ENCODE measurements around the gene FZR1. TPM values are rescaled to one million over a fixed set of nuclear protein-coding genes. Genes with fewer than 3 reads are reported as not detected.
A peak's percentile ranks its signal among the peaks of the same experiment; 100 is the strongest.

Gene FZR1
- polyA plus RNA-seq, 1 experiment: 21.2 TPM

GRCh38 chr19:3544742-3545668 is 38.9 kb downstream of the FZR1 start:
- H3K9me3 ChIP-seq (ENCODE audit: control insufficient read depth, insufficient read depth, low read length): no peaks in the 10 kb centered on the region; the same call in 1 of the 2 replicates
- H3K4me3 ChIP-seq (ENCODE audit: low read depth, low read length): no peak overlapping the region
- TF ChIP-seq CTCF (IDR thresholded peaks at IDR 0.05; ENCODE audit: low read depth, low read length): peak; percentile 91
- H3K27me3 ChIP-seq (ENCODE audit: control insufficient read depth, insufficient read depth, low read length): no peaks in the 10 kb centered on the region
- DNase-seq (ENCODE audit: low read depth, low spot score): no peak
- no peak overlapping the region for H3K27ac ChIP-seq (ENCODE audit: low read depth, low read length)
- ChIA-PET CTCF (interaction anchor here (0.5 to 1.6 kb wide), 4 partner anchors 9 to 164 kb away, joined by 4 to 8 read pairs (median 4); no protein-coding TSS in a partner anchor), POLR2A (interaction anchor here (0.5 to 1.1 kb wide), 5 partner anchors 29 to 443 kb away, joined by 3 to 6 read pairs (median 4); no protein-coding TSS in a partner anchor)

- CTCF ChIA-PET: interaction anchor here (1.0 to 1.6 kb wide), 5 partner anchors 9 to 62 kb away, joined by 3 to 4 read pairs (median 4); no protein-coding TSS in a partner anchor
- no peaks in the 10 kb centered on the region; the same call in 1 of the 2 replicates for H3K9me3 ChIP-seq (ENCODE audit: control insufficient read depth, insufficient read depth, low read length)
- DNase-seq (ENCODE audit: low read depth, low spot score): no peak
- no peak overlapping the region for H3K27ac ChIP-seq (ENCODE audit: low read depth, low read length)
- no peaks in the 10 kb centered on the region for H3K27me3 ChIP-seq (ENCODE audit: control insufficient read depth, insufficient read depth, low read length)
- TF ChIP-seq CTCF (IDR thresholded peaks at IDR 0.05; ENCODE audit: low read depth, low read length): no peak
- H3K4me3 ChIP-seq (ENCODE audit: low read depth, low read length): no peak overlapping the region
- POLR2A ChIA-PET: interaction anchor here (0.8 to 1.1 kb wide), 2 partner anchors 30 to 44 kb away, joined by 3 read pairs; no protein-coding TSS in a partner anchor
Observed at GRCh38 chr19:3545669-3546034, 39.5 kb downstream of the FZR1 start.

GRCh38 chr19:3546119-3546518 is 40.0 kb downstream of the FZR1 start:
- no peak overlapping the region for H3K27ac ChIP-seq (ENCODE audit: low read depth, low read length)
- no peaks in the 10 kb centered on the region for H3K27me3 ChIP-seq (ENCODE audit: control insufficient read depth, insufficient read depth, low read length)
- ChIA-PET POLR2A (interaction anchor here (1.1 kb wide), 1 partner anchor 30 kb away, joined by 3 read pairs; no protein-coding TSS in a partner anchor), CTCF (interaction anchor here (1.0 to 1.6 kb wide), 5 partner anchors 8 to 62 kb away, joined by 3 to 4 read pairs (median 4); no protein-coding TSS in a partner anchor)
- H3K9me3 ChIP-seq (ENCODE audit: control insufficient read depth, insufficient read depth, low read length): peaks cover 5% of the 10 kb centered on the region; the same call in 1 of the 2 replicates
- DNase-seq (ENCODE audit: low read depth, low spot score): no peak
- TF ChIP-seq CTCF (IDR thresholded peaks at IDR 0.05; ENCODE audit: low read depth, low read length): no peak
- no peak overlapping the region for H3K4me3 ChIP-seq (ENCODE audit: low read depth, low read length)

GRCh38 chr19:3547301-3547731 is 41.2 kb downstream of the FZR1 start:
- H3K27ac ChIP-seq (ENCODE audit: low read depth, low read length): no peak overlapping the region
- CTCF ChIA-PET: interaction anchor here (1.3 kb wide), 1 partner anchor 9 kb away, joined by 4 read pairs; no protein-coding TSS in a partner anchor
- peak; percentile 54 for TF ChIP-seq CTCF (IDR thresholded peaks at IDR 0.05; ENCODE audit: low read depth, low read length)
- DNase-seq (ENCODE audit: low read depth, low spot score): no peak
- H3K4me3 ChIP-seq (ENCODE audit: low read depth, low read length): no peak overlapping the region
- H3K27me3 ChIP-seq (ENCODE audit: control insufficient read depth, insufficient read depth, low read length): no peaks in the 10 kb centered on the region
- H3K9me3 ChIP-seq (ENCODE audit: control insufficient read depth, insufficient read depth, low read length): peaks cover 5% of the 10 kb centered on the region; the same call in 1 of the 2 replicates
- POLR2A ChIA-PET: no interaction called here

Measured in AG04450 (cell line).